Activated T-cell treated with anti-CD3 and anti-CD28 coated beads, Interleukin-2, amount 50 U/mL, for 4 hours (primary cell): Measurements from ENCODE around the gene SFMBT2. TPM values are rescaled to one million over a fixed set of nuclear protein-coding genes. Genes with fewer than 3 reads are reported as not detected.
"Not testable (repeated sequence)": the region's sequence is repeated elsewhere in the genome, so short reads cannot be mapped to it uniquely, and the experiment has no call there.

Source experiments
- ATAC-seq, 2 donors: fragments of 200-7000 bp; cut with Tn5 transposase; one replicate each; pipeline ENCODE4 v1.10.0; 2021
- DNase-seq: peaks from one replicate; pipeline ENCODE4 v3.0.0-alpha.2; 2020
- H3K27me3 Mint-ChIP-seq: one replicate; pipeline ENCODE4 v1.8.0; 2021; ENCODE audit warnings: low read depth, mixed read lengths
- H3K36me3 Mint-ChIP-seq: one replicate; pipeline ENCODE4 v1.8.0; 2022; ENCODE audit warnings: mixed read lengths; ENCODE audit not compliant: insufficient read depth
- H3K4me1 Mint-ChIP-seq: one replicate; pipeline ENCODE4 v1.8.0; 2021; ENCODE audit warnings: low read depth, mixed read lengths
- H3K4me3 Mint-ChIP-seq: one replicate; pipeline ENCODE4 v1.8.0; 2021; ENCODE audit warnings: mild to moderate bottlenecking, moderate library complexity, mixed read lengths
- H3K9me3 Mint-ChIP-seq: one replicate; pipeline ENCODE4 v1.8.0; 2021; ENCODE audit warnings: mixed read lengths
- total RNA-seq, 3 donors: library from RNA; stranded (reverse); gene quantifications; one replicate each; pipeline ENCODE4 v1.2.1, GENCODE V29; 2021

Gene SFMBT2
- total RNA-seq, 3 donors from 2014 or later = 16.4 to 22.0 (median 20.6) TPM

DNA sequence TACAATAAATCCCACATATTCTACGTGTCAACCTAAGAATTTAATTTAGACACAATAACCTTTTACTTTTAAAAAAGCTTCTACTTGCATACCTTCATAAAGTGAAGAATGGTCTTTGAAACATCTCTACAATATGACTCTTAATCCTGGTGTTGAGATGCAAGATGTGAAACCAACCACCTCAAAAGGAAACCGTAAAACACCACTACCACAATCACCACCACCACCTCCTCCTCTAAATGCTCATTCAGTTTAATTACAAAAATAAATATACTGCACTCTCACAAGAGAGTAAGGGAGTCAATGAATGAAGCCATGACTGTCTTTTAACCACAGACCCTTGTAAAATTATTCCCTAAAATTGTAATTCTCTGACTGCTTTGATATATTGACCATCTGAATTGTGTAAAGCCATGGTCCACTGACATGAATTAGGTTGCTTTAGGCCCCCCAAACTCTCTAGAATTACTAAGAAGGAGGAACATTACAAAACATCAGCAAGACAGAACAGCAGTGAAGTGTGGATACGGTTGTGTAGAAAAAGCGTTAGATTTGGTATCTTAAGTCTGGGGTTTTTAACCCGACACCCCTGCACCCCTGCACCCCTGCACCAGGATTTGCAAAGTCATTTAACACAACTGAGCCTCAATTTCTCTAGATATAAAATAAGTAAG lies 171.4 kb downstream of the SFMBT2 start:
- no peak for DNase-seq
- ATAC-seq = peak; percentile 95 to 96
- H3K4me3 Mint-ChIP-seq = no peak overlapping the region
- peaks cover 5% of the 10 kb centered on the region for H3K9me3 Mint-ChIP-seq
- H3K4me1 Mint-ChIP-seq = peaks cover 54% of the 10 kb centered on the region
- H3K36me3 Mint-ChIP-seq = peaks cover 59% of the 10 kb centered on the region
- no peaks in the 10 kb centered on the region for H3K27me3 Mint-ChIP-seq

DNA sequence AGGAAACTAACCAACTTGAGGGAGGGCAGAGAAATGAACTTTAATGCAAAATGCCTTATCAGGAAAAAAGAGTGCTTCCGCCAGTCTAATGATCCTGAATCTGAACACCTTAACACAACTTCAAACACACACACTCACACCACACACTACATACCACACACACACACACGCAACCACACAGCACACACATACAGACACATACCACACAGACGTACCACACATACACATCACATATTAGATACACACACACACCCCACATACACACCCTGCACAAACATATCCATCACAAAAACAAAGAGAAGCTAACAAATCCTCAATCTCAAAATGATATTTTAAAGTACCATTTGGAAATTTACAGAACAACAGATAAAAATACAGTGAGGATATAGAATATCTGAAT lies 175.5 kb downstream of the SFMBT2 start:
- peaks cover 50% of the 10 kb centered on the region for H3K36me3 Mint-ChIP-seq

DNA sequence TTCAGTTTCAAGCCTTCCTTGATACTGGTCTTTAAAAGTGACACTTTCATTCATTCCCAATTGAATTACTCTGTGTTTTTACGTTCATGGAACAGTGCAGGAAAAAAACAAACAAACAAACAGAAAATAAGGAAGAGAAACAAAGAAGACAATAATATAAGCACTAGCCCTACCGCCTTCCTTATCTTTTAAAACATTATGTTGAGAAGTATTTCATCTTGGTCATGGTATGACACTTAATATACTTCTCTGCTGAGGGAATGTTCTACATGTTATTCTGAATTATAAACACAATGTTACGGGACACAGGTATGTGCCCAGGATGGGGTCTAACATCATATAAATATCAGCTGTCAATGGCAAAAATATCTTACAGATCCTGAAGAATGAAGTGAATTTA lies 176.7 kb downstream of the SFMBT2 start:
- Mint-ChIP-seq H3K4me1 (peaks cover 29% of the 10 kb centered on the region), H3K4me3 (no peak overlapping the region), H3K9me3 (peaks cover 5% of the 10 kb centered on the region), H3K27me3 (no peaks in the 10 kb centered on the region), H3K36me3 (peaks cover 52% of the 10 kb centered on the region)
- ATAC-seq (no peak), DNase-seq (no peak)

More for the DNA sequence above, 175.5 kb downstream of the SFMBT2 start:
- DNase-seq (no peak), ATAC-seq (no peak)
- H3K27me3 Mint-ChIP-seq = no peaks in the 10 kb centered on the region
- H3K4me3 Mint-ChIP-seq = no peak overlapping the region
- H3K4me1 Mint-ChIP-seq = peaks cover 42% of the 10 kb centered on the region
- peaks cover 5% of the 10 kb centered on the region for H3K9me3 Mint-ChIP-seq

DNA sequence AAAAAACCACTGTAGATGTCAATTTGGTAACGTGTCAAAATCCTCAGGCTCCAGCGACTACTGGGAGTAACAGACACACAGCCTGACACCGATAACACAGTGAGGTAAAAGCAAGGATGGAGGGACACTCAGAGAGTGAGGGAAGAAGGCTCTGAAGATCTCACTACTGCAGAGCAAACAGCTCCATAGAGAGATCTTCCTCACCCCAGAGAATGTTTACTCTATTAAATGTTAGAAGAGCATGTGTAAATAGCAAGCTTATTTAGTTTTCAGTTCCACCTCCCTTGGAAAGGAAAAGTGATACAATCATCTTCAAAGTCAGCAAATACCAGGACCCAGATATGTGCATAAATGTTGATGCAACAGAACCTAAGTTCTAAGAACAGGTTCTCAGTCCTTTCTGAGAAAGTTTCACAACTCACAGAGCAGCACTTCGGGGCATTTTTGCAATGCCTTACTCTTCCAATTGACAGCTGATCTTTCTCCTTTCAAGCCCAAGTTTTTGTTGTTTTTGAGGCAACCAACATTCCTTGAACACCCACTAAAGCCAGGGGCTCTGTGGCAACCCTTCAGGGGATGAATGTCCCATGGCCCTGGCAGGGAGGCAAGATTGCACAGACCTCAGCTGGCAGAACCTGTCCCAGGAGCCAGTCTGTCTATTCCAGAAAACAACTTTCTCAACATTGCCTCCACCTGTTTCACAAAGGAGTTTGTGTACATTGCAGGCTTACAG lies 177.4 kb downstream of the SFMBT2 start:
- no peak overlapping the region for H3K4me3 Mint-ChIP-seq
- peaks cover 57% of the 10 kb centered on the region for H3K36me3 Mint-ChIP-seq
- peaks cover 25% of the 10 kb centered on the region for H3K4me1 Mint-ChIP-seq
- ATAC-seq = no peak
- H3K27me3 Mint-ChIP-seq = no peaks in the 10 kb centered on the region
- peaks cover 5% of the 10 kb centered on the region for H3K9me3 Mint-ChIP-seq
- no peak for DNase-seq

DNA sequence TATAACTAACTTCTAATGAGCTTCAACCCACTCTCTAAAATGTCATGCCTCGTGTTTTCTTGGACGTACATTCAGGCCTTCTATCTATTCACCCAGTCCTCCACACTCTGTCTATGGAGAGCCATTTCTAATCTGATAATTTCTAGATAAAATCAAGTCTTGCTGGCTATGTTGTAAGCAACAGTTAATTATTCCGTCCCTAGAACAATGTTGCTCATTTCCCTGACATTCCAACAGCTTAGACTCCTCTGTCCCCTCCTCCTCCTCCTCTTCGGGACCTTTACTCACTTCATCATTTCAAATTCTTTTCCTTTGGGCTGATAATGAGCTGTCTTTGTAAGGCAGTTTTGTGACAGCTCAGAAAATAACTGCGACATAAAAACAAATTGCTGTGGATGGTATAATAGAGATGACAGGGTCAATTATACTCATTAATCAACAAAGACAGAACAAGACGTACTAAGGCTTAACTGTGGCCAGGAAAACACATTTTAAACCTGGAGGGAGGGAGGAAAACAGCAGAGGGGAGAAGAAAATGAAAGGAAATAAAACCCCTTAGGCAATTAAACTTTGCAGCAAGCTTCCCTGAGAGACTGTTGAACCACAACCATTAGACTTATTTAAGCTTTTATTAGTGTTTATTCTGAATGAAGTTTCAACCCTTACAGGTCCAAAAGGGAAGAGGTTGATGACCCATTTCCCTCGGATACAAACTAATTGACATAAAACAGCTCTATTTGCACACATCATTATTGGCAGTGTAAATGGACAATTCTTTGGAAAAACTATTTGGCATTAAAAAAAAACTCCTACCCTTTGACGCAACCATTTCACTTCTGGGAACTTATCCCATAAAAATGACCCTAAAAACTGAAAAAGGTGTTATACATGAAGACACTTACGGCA lies 179.1 kb downstream of the SFMBT2 start:
- Mint-ChIP-seq H3K36me3 (peaks cover 58% of the 10 kb centered on the region), H3K27me3 (no peaks in the 10 kb centered on the region), H3K4me3 (no peak overlapping the region), H3K9me3 (peaks cover 5% of the 10 kb centered on the region), H3K4me1 (peaks cover 17% of the 10 kb centered on the region)
- DNase-seq (no peak), ATAC-seq (no peak)

DNA sequence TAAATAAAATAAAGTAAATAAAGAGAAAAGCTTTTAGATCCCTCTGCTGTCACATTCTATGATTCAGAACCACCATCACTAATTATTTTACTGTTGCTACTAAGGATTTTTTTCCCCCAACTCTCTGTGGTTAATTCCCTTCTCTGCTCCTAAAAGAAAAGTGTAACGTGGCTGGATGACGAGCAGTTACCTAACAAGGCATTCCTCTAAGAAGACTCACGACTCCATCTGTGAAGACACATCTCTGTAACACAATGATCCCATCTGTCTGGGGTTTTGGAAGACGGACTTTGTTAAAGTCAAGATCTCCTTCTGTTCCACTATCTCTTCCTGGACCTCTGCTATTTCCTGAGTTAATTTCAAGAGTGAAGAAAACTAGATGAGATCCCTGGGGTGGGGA lies 179.9 kb downstream of the SFMBT2 start:
- DNase-seq (no peak), ATAC-seq (no peak)
- Mint-ChIP-seq H3K36me3 (peaks cover 57% of the 10 kb centered on the region), H3K4me1 (peaks cover 17% of the 10 kb centered on the region), H3K27me3 (no peaks in the 10 kb centered on the region), H3K4me3 (no peak overlapping the region), H3K9me3 (no peaks in the 10 kb centered on the region)

DNA sequence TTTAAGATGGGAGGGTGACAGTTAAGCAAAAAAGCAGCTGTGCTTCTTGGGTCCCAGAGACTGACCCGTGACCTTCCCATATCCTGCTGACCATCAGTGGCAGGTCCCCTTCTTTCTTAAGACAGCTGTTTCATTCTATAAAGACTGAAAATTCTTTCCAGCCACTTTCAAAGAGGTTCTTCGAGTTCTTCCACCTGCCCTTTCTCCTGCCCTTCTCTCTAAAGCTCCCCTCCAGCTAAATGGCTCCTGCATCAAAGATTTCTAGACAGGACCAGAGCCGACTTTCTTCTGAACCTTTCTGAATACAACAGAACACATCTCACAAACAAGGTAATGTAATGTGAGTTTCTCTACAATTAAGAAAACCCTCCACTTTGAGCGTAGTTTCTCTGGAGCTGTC lies 180.8 kb downstream of the SFMBT2 start:
- Mint-ChIP-seq H3K27me3 (no peaks in the 10 kb centered on the region), H3K4me3 (no peak overlapping the region), H3K36me3 (peaks cover 57% of the 10 kb centered on the region), H3K4me1 (peaks cover 12% of the 10 kb centered on the region), H3K9me3 (peaks cover 4% of the 10 kb centered on the region)
- ATAC-seq = no peak
- no peak for DNase-seq

DNA sequence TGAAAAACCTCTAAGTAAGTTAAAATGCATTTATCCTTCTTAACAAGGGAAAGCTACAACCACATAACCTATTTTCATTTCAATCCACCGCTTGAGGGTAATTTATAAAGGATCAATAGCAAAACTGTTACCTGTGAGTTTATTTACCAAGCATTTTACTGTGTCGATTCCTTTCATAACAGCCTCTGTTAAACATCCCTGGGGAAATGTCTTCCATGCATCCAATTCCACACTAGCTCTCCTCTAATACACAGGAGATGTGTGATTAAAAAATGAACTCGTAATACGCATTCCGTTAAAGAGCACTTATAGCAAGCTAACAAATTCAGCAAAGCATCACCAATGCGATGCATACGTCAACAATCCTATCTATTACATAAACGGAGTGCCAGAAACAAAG lies 185.7 kb downstream of the SFMBT2 start:
- DNase-seq = no peak
- H3K4me3 Mint-ChIP-seq = no peak overlapping the region
- peaks cover 58% of the 10 kb centered on the region for H3K36me3 Mint-ChIP-seq
- no peak for ATAC-seq
- no peaks in the 10 kb centered on the region for H3K27me3 Mint-ChIP-seq
- no peaks in the 10 kb centered on the region for H3K4me1 Mint-ChIP-seq
- peaks cover 21% of the 10 kb centered on the region for H3K9me3 Mint-ChIP-seq

DNA sequence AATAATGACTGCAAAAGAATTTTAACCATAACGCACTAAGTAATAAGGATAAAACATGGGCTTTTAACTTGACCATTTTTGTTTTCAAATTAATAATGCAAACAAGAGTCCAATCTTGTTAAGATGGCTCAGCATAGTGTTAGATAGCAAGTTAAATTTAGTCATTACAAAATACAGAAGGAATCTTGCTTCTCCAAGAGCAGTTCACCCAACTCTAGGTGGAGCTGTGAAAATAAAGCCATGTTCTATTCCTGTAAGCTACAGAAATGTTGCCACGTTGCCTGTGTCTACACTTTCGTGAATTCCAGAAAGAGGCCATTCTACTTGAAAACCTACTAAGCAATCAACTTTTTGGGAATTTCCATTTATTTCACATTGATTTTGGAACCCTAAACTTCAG lies 191.9 kb downstream of the SFMBT2 start:
- H3K4me3 Mint-ChIP-seq = no peak overlapping the region
- H3K27me3 Mint-ChIP-seq = no peaks in the 10 kb centered on the region
- peaks cover 45% of the 10 kb centered on the region for H3K36me3 Mint-ChIP-seq
- H3K9me3 Mint-ChIP-seq = peaks cover 9% of the 10 kb centered on the region
- no peak for ATAC-seq
- DNase-seq = no peak
- H3K4me1 Mint-ChIP-seq = peaks cover 2% of the 10 kb centered on the region

DNA sequence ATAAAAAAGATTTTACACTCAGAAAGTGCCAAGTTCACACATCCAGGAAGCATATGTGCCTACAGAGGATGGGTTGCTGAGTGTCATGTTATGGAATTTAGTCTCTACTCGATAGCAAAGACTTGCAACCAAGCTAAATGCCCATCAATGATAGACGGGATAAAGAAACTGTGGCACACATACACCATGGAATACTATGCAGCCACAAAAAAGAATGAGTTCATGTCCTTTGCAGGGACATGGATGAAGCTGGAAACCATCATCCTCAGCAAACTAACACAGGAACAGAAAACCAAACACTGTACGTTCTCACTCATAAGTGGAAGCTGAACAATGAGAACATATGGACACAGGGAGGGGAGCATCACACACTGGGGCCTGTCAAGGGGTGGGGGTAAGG lies 198.1 kb downstream of the SFMBT2 start:
- H3K9me3 Mint-ChIP-seq, H3K4me3 Mint-ChIP-seq, DNase-seq, ATAC-seq, H3K27me3 Mint-ChIP-seq, H3K4me1 Mint-ChIP-seq: not testable (repeated sequence)
- H3K36me3 Mint-ChIP-seq = peaks cover 60% of the 10 kb centered on the region

DNA sequence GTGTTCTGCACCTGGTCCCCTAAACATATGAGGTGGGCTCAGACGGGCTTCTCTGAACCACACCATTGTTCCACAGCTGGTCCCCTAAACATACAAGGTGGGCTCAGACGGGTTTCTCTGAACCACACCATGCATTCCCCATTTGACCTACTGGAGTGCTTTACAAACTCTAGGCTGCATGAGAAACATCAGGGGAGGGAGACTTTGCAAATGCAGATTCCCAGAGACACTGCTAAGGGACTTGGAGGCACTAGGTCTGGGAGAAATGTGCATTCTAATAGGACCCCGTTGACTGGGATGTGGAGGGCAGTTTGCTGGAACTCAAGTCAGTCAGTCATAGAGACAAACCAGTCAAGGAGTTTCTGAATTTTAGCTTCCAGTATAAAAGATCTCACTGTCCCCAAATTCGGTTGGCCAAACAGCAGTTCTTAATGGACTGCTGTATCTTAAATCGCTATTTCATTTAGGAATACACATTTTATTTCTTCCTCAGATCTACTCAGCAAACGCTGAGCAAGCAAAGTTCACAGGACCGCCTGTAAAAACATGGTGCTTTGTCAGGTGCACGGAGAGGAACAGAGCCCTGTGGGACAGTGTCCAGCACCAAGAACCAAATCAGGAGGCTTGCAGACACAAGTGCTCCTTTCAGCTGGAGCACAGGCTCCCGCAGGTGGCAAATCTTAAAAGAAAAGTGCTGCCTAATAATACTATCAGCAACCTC lies 198.8 kb downstream of the SFMBT2 start:
- H3K4me3 Mint-ChIP-seq = no peak overlapping the region

DNA sequence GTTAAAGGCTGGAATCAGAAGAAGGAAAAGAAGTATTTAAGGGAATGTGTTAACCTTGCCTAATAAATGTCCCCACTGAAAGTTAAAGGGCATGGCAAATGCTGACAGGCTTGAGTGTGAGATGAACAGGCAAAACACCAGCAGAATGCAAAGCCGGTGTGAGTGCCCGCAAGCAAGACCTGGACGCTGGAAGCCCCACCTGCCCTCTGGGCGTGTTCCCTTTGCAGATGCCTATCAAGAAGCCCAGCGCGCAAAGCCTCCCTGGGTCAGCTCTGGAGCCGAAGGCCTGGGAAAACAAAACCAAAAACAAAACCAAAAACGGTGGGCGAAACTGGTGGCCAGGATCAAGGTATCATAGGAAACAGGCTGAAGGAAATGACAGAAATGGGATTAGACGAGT lies 200.3 kb downstream of the SFMBT2 start:
- H3K4me3 Mint-ChIP-seq = no peak overlapping the region
- peaks cover 2% of the 10 kb centered on the region for H3K4me1 Mint-ChIP-seq
- DNase-seq (no peak), ATAC-seq (no peak)
- no peaks in the 10 kb centered on the region for H3K27me3 Mint-ChIP-seq
- H3K36me3 Mint-ChIP-seq = peaks cover 53% of the 10 kb centered on the region
- no peaks in the 10 kb centered on the region for H3K9me3 Mint-ChIP-seq

More for the DNA sequence above, 198.8 kb downstream of the SFMBT2 start:
- ATAC-seq (no peak), DNase-seq (no peak)
- peaks cover 58% of the 10 kb centered on the region for H3K36me3 Mint-ChIP-seq
- no peaks in the 10 kb centered on the region for H3K9me3 Mint-ChIP-seq
- H3K27me3 Mint-ChIP-seq = no peaks in the 10 kb centered on the region
- peaks cover 2% of the 10 kb centered on the region for H3K4me1 Mint-ChIP-seq

DNA sequence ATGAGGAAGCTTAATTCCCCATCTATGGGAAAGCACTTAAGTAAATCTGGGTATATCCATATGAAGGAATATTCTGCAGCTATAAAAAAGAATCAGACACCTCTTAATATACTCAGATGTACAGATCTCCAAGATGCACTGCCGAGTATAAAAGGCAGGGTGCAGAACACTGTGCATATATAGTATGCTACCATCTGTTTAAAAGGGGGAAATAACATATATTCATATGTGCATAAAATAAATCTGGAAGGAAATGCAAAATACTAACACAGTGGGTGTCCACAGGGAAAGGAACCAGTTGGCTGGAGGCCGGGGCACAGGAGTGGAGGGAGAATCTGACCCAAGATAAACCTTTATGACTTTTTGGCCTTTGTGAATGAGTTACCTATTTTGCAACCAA lies 201.4 kb downstream of the SFMBT2 start:
- Mint-ChIP-seq H3K4me1 (peaks cover 2% of the 10 kb centered on the region), H3K36me3 (peaks cover 50% of the 10 kb centered on the region), H3K9me3 (no peaks in the 10 kb centered on the region), H3K27me3 (no peaks in the 10 kb centered on the region), H3K4me3 (no peak overlapping the region)
- DNase-seq = no peak
- no peak for ATAC-seq
